ENCODE results near the gene ASB7.

The ASB7 gene

DNA sequence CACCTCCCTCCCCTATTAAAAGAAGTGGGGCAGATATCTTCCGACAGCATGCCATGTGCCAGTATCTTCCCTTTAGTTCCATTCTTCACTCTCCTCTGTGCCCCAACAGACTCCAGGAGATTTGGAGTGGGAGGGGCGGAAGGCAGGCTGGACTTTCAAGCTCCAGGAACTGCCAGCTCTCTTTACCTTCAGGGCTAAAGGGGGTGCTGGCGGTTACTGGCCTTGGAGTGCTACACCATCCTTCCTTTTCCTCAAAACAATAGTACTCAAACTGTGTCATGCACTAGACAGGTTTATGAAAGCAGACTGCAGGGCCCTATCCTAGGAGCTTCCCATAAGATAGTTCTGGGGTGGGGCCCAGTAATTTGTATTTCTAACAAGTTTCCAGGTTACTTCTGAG, 6.4 kb upstream of the ASB7 start:
- FAIRE-seq (no peak), DNase-seq (ENCODE audit: extremely low spot score, insufficient read length, low read depth) (no peak)

DNA sequence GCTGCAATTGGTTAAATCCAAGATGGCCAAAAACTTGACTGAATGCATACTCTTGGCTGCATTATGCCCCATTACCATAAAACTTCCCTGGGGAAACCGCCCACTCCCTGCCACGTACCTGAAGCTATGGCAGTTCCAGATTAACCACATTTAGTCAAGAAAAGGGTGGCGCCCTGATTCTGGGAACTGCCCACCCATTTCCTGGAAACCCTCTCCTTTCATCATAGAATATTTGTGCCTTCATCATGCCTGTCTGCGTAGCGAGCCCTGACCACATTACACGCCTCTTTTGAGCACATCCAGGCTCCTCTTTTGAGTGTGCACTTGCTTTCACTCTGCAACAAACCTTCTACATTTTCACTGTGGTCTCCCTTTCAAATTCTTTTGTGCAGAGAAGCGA, 5.6 kb upstream of the ASB7 start:
- FAIRE-seq (peak; percentile 89), DNase-seq (ENCODE audit: extremely low spot score, insufficient read length, low read depth) (peak; percentile 8)

DNA sequence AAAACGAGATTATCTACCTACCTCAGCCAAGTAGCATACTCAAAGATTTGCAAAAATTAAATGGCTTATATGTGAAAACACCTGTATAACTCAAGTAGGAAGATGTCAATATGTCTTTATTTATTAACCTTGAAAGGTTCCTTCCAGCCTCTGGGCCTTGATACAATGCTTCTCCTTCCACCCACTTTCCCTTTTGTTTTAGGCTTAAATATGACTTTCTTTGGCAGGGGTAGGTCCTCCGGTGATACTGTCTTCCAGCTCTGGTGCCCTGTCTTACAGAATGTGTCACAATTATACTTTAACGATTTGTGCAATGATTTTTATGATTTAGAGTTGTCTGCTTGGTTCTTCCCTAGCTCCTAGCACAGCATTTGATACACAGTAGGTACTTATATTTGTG, 4.5 kb upstream of the ASB7 start:
- FAIRE-seq, result no peak
- no peak for DNase-seq (ENCODE audit: extremely low spot score, insufficient read length, low read depth)

DNA sequence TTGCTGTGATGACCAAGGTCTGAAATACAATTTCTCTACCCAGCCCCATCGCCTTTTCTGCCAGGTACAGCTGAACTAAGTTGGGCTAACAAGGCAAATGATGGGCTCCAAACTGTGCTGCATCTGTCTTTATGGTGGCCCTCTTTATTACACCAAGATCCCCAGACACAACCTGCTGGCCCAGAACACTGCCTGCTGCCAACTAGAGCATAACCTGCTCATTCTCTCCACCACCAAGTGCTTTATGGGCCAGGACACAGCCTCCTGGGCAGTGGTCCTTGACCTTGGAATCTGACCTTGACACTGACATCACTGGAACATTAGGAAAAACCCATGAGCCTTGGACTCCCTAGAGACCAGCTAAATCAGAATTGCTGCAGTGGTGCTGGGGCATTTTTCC, 3.7 kb upstream of the ASB7 start:
- FAIRE-seq, result no peak
- no peak for DNase-seq (ENCODE audit: extremely low spot score, insufficient read length, low read depth)

DNA sequence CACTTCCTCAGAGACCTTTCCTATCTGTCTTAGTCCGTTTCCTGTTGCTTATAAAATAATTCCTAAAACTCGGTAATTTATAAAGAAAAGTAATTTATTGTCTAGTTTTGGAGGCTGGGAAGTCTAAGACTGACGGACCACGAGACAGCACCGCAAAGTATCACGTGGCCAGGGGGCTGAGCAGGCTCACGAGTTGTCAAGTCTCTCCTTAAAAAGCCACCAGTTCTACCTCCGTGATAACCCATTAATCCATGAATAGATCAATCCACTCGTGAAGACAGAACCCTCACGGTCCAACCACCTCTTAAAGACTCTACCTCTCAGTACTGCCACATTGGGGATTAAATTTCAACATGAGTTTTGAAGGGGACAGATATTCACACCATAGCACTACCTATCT, 1.2 kb upstream of the ASB7 start:
- FAIRE-seq, result no peak
- DNase-seq (ENCODE audit: extremely low spot score, insufficient read length, low read depth), result no peak

DNA sequence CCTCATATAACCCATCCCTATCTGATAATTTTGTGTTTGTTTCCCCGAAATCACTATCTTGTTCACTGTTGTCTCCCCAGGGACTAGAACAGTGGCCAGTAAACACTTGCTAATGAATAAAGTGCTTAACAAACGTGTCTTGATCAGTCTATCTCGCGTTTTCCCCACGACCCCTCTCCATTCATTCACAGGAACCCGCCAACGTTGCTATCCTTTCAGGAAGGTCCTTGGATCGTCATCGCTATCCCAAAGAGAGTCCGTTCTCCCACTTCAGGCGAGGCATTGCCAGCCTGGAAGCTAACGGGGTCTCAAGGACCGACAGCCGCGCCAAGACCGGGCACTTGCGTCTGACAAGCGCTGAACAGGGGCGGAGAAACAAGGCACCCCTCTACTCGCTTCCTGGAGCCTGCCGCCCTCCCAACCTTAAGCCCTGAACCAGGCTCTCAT, 749 bp upstream of the ASB7 start:
- DNase-seq (ENCODE audit: extremely low spot score, insufficient read length, low read depth), result no peak
- no peak for FAIRE-seq

DNA sequence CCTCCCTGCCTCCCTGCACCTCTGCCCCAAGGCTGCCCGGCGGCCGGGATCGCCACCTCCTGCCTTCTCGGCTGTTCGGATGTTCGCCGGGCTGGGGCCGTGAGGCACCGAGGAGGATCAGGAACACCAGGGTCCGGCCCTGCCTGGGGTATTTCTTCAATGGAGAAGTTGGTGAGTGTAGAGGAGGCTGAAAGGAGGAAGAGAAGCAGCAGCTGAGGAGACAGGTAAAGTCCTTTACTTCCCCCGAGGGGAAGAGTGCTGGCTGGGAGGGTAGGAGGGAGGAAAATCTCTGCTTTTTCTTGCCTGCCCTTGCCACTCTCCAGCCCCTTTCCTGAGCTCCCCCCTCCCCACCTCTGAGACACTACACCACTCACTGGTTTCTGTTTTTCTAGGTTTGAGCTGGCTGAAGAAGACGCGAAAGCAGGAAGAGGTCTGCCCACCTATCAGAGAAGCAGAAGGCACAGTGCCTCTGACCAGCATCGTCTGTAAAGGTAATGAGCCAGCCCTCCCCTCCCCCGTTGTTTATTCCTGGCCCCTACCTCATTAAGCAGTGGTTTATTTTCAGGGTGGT, 519 bp downstream of the ASB7 start:
- peak; percentile 17 for DNase-seq (ENCODE audit: extremely low spot score, insufficient read length, low read depth)
- peak; percentile 81 for FAIRE-seq

DNA sequence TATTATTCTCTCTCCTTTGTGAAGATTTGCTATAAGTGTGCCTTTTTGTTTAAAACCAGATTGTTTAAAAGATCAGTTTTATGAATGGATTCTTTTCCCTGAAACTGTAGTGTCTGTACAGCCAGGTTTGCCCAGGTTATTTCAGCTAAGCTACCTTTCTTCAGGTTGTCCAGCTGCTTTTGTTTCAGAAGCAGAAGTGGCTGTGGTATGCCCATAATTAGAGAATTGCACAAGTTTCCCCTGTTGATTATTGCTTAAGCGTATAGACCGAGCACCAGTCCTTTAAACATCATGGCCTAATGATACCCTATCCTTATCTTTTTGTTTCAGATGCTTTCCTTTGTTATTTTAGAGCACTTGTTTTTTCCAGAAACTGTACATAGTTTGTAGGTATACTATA, 10.2 kb downstream of the ASB7 start:
- DNase-seq (ENCODE audit: extremely low spot score, insufficient read length, low read depth) (no peak), FAIRE-seq (no peak)

DNA sequence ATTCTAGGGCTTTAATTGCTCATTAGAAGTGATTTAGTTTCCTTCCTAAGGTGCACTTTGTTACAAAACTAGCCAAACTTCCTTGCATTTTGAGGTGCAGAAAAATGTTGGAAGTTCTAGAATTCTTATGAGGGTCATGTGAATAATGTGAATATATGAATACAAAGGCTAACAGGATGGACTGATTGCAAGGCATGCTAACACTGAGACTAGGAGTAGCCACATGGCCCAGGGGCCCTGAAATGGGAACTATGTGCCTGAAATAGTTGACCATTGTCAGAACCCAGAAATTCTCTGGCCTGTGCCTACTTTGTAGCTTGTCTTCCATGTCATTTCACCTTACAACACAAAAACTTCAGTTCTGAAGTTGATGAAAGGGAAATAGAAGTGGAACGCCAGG, 10.8 kb downstream of the ASB7 start:
- no peak for FAIRE-seq
- no peak for DNase-seq (ENCODE audit: extremely low spot score, insufficient read length, low read depth)

DNA sequence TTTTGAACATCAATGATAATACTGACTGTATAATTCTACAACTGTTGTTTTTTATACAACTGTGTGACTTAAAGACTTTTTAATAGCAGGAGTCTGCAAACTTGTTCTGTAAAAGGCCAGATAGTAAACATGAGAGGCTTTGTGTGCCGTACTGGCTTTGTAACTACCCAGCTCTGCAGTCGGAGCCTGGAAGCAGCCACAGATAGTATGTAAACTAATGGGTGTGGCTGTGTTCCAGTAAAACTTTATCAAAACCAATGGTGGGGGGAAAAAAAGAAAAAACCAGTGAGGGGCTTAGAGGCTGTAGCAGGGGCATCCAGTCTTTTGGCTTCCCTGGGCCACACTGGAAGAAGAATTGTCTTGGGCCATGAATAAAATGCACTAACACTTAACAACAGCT, 11.9 kb downstream of the ASB7 start:
- no peak for FAIRE-seq
- DNase-seq (ENCODE audit: extremely low spot score, insufficient read length, low read depth), result no peak

DNA sequence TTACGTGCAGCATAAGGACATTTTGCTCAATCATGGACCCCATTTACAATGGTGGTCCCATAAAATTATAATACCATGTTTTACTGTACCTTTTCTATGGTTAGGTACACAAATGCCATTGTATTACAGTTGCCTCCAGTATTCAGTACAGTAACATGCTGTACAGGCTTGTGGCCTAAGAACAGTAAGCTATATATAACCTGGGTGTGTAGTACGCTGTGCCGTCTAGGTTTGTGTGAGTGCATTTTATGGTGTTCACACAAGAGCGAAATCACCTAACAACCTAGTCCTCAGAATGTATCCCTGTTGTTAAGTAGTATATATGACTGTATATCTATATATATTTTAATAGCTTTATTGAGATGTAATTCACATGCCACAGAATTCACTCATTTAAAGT, 12.5 kb downstream of the ASB7 start:
- no peak for FAIRE-seq
- DNase-seq (ENCODE audit: extremely low spot score, insufficient read length, low read depth), result no peak

DNA sequence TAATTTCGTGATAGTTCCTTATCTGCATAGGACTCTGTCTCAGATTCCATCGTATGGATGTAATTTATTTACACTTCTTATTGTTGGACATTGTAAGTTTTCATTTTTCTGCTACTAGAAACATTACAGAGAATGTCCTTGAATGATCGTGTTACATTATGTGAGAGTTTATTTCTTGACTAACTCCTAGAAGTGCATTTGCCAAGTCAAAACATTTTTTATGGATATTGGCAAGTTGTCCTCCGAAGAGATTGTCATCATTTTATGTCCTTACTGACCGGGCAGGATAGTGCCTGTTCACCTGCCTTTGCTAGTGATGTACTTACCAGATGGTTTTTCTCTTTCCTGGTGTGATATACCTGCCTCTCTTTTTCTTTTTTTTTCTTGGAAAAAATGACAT, 13.4 kb downstream of the ASB7 start:
- no peak for FAIRE-seq
- DNase-seq (ENCODE audit: extremely low spot score, insufficient read length, low read depth), result no peak

DNA sequence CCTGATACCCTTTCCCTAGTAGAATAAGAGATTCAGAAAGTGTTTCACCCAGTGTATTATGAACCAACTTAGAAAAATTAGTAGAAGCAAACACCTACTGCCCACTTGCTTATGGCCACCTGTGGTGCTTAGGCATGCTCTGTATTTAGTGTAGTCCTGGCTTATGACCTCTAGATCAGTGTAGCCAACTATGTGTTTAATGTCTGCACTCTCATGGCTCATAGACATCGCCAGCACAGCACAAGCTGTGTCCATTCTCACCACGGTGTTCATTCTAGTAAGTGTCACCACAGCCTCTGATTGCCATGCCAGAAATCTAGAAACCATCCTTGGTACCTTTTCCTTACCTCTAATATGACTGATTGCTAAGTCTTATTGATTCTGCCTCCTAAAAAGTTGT, 14.3 kb downstream of the ASB7 start:
- FAIRE-seq, result no peak
- DNase-seq (ENCODE audit: extremely low spot score, insufficient read length, low read depth), result no peak

DNA sequence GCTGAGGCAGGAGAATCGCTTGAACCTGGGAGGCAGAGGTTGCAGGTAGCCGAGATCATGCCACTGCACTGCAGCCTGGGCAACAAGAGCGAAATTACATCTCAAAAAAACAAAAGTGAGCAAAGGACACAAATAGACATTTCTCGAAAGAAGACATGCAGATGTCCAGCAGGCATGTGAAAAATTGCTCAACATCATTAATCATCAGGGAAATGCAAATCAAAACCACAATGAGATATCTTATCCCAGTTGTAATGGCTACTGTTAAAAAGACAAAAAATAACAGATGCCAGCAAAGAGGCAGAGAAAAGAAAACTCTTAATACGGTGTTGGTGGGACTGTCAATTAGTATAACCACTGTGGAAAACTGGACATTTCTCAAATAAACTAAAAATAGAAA, 20.9 kb downstream of the ASB7 start:
- DNase-seq (ENCODE audit: extremely low spot score, insufficient read length, low read depth) (no peak), FAIRE-seq (no peak)

DNA sequence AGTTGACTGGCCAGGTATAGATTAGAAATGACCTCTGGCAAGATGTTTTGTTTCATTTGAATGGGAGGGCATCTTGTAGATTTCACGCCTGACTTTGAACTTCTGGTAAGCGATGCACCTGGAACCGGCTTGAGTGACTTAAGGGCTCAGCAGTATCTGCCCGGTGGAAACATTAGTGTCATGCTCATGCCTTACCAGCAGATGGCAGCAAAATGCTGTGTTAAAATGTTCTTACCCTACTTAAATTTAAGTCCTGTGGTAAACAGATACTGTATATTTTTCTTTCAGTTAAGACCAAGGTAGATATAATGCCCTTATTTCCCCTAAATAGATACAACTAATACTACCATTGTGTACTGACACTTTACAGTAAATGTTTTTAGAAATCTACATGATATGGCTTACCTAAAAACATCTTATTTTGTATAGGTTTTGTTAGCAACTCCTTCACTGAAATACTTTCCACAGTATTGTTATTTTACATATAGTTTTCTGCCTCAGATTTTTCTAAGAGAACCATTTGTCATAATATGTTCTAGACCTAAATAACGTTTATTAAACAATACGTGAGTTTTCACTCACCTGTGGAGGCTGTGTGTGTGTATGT, 25.5 kb downstream of the ASB7 start:
- peak; percentile 15 for DNase-seq (ENCODE audit: extremely low spot score, insufficient read length, low read depth)
- peak; percentile 83 for FAIRE-seq

DNA sequence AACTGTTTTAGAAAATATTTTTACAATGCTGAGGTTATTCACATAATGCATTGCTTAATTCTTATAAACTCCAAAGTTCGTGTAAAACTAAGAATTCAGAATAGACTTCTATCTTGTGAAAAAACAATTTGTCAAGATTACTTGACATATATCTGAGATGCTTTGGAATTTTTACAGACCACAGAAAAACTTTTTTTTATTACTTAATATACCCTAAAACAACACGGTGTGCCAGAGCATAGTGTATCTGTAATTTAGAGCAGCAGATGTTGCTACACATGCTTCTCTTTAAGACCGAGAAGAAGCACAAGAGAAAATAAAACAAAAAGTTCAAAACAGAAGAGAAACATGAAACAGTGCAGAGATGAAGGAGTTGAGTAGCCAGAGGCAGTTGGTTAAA, 26.4 kb downstream of the ASB7 start:
- DNase-seq (ENCODE audit: extremely low spot score, insufficient read length, low read depth) (no peak), FAIRE-seq (no peak)

DNA sequence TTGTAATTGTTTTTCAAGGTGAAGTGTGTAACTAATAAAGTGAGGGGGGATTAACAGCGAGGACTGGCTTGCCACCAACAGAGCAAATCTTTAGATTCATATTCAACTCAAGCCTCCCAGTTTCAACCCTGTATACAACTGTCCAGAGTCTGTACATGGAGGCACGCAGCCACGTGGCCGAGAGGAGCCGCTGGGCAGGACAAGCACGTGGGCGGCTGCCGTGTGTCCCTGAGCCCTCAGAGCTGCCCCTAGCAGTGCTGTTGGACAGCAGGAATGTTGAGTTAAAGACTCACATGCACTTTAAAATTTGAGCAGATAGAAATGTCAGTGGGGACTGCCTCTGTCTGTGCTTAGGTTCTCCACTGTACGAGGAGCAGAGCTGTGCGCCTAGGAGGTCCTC, 29.4 kb downstream of the ASB7 start:
- DNase-seq (ENCODE audit: extremely low spot score, insufficient read length, low read depth) (no peak), FAIRE-seq (no peak)

DNA sequence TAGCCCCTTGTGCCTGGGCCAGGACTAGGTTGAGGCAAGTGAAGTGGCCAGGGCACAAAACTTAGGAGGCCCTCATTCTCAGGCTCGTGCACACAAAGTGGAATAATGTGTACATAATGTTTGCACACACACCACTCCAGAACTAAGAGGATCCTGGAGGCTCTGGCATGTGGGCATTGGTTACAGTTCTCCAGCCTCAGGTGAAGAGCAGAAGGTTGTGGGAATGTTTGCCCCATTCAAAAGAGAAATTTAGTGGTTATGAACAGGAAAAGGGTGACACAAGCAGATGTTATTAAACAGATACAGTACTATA, 31.3 kb downstream of the ASB7 start:
- DNase-seq (ENCODE audit: extremely low spot score, insufficient read length, low read depth), result no peak
- no peak for FAIRE-seq

DNA sequence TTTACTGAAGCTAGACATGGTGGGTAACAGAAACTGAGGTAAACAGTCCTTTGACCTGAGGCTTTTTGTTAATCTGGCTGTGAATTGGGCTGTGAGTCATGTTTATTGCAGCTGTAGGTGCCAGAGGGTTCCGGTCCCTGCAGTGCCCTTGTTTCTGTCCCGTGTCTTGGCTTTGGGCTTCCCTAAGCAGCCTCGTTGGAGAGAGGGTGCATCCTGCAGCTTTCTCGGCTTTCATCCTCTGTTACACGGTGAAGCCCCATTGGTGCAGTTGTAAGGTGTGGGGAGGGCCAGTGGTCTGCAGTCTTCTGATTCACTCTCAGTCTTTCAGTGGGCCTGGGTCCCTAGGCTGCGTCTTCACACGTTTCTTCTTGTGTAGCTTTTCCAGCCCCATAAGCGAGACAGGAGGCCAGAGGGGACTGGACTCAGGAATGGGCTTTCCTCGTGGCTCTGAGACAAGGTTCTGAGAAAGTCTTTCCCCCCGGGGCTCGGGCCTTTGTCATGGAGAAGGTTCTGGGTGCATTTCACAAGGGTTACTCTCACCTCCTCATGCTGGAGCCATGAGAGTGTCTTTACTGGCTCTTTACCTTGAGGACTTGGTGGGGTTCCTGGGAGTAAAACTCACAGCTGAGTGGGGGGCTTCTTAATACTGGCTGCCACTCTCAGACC, 33.1 kb downstream of the ASB7 start:
- FAIRE-seq (no peak), DNase-seq (ENCODE audit: extremely low spot score, insufficient read length, low read depth) (no peak)

DNA sequence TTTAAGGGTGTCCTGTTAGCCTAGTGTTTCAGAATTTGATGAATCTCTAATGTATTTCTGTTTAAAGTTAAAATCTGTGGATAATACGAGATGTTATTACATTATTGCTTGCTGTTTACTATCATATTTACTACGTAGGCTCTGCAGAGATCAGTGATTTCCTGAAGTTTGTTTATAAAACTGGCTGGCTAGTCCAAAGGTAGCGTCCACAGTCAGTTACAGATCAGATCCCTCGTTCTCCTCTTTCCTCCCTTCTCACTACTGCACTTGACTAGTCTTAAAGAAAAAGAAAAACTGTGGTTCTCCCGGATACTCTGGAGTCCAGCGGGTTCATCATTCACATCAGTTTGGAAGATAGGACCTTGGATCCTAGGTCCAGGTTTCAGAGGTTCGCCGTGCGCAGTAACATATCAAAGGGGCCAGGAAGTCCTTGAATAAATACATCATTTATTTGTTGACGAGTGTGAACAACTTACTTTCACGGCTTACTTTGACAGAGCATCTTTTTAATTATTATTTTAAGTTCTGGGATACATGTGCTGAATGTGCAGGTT, 35.9 kb downstream of the ASB7 start:
- no peak for DNase-seq (ENCODE audit: extremely low spot score, insufficient read length, low read depth)
- FAIRE-seq, result no peak

DNA sequence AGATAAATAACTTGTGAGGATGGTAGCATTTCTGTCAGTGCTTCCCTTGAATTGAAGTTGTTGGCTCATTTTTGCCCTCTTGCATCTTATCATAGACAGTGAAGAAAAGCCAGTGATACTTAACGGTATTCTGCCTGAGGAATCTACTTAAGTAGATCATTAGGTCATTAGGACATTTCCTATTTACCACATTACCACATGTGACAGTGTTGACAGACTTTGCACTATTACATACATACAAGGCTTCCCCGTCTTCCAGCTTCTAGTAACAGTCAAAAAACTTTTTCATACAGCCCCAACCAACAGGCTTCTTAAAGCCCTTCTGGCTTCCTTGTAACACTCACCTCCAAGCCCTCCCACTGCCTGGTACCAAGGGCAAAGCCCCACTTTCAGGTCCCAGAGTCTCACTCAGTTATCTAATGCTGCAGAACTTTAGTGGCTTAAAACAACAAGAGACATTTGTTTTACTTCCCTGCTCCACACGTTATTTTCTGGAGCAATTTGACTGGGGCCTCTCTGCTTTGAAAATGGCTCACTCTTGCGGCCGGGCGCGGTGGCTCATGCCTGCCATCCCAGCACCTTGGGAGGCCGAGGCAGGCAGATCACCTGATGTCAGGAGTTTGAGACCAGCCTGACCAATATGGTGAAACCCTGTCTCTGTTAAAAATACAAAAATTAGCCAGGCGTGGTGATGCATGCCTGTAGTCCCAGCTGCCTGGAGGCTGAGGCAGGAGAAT, 40.0 kb downstream of the ASB7 start:
- FAIRE-seq, result no peak

More for the DNA sequence above, 40.0 kb downstream of the ASB7 start:
- DNase-seq (ENCODE audit: extremely low spot score, insufficient read length, low read depth), result no peak

Data from GM18507 (cell line).